ENCODE results near the gene REEP3.

DNA sequence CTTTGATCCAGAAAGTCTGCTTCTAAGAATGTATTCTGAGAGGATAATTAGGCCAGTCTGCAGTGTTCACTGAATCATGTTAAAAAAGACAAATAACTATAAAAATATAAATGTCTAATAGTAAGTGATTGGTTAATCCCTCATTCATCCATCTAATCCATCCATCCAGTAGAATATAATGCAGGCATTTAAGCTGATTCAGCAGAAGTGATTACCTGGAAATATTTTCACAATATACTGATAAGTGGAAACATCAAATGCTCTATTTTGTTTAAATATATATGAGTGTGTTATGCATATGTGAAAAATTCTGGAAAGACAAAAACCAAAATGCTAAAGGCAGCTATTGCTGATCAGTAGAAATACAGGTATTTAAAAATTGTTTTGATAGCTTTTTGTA, 152.6 kb downstream of the REEP3 start:
- no peak for TF ChIP-seq EZH2 (IDR thresholded peaks at IDR 0.05; ENCODE audit: borderline replicate concordance, low read length)
- TF ChIP-seq, protein P1, sequence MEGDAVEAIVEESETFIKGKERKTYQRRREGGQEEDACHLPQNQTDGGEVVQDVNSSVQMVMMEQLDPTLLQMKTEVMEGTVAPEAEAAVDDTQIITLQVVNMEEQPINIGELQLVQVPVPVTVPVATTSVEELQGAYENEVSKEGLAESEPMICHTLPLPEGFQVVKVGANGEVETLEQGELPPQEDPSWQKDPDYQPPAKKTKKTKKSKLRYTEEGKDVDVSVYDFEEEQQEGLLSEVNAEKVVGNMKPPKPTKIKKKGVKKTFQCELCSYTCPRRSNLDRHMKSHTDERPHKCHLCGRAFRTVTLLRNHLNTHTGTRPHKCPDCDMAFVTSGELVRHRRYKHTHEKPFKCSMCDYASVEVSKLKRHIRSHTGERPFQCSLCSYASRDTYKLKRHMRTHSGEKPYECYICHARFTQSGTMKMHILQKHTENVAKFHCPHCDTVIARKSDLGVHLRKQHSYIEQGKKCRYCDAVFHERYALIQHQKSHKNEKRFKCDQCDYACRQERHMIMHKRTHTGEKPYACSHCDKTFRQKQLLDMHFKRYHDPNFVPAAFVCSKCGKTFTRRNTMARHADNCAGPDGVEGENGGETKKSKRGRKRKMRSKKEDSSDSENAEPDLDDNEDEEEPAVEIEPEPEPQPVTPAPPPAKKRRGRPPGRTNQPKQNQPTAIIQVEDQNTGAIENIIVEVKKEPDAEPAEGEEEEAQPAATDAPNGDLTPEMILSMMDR (conservative IDR thresholded peaks at IDR 0.05 in 1 of 2, IDR thresholded peaks at IDR 0.05 in 1 of 2; ENCODE audit: extremely low read depth in 1 of 2, insufficient read depth in 1 of 2, low read depth in 1 of 2, low read length in 2 of 2): no peak
